Motor neuron (in vitro differentiated cells): ENCODE measurements around the gene MORC4. TPM values are rescaled to one million over a fixed set of nuclear protein-coding genes. Genes with fewer than 3 reads are reported as not detected.

Experiments used
- ATAC-seq, 8 experiments: fragments of 200-7000 bp; cut with Tn5 transposase; replicated peaks in 6 of 8; 2 replicates each; pipeline ENCODE4 v1.8.0; 2021; ENCODE audit warnings: mild to moderate bottlenecking in 8 of 8, moderate library complexity in 8 of 8
- H3K27ac ChIP-seq, 2 donors: fragments of 250-450 bp; sonication (Bioruptor Pico); 2 replicates each; pipeline ENCODE4 v1.9.0; 2021; ENCODE audit warnings: antibody characterized with exemption in 2 of 2, mild to moderate bottlenecking in 2 of 2, moderate library complexity in 1 of 2
- H3K4me1 ChIP-seq, 2 donors: fragments of 250-450 bp; sonication (Bioruptor Pico); replicated peaks in 1 of 2; 2 replicates each; pipeline ENCODE4 v1.6.1; 2021; ENCODE audit warnings: antibody characterized with exemption in 2 of 2, mild to moderate bottlenecking in 2 of 2, moderate library complexity in 1 of 2
- H3K4me3 ChIP-seq, 5 donors: fragments of 250-450 bp; sonication (Bioruptor Pico); 2 replicates each; pipeline ENCODE4 v1.9.0; 2021; ENCODE audit warnings: antibody characterized with exemption in 5 of 5, mild to moderate bottlenecking in 5 of 5, moderate library complexity in 4 of 5
- WGBS, 10 experiments: fragments of 450-650 bp; shearing (Covaris generic); methylation state at CpG; one replicate each; pipeline ENCODE4 v1.0.0; 2022; 5-methylcytosine and 5-hydroxymethylcytosine counted together
- in situ Hi-C, 9 experiments: fragments of 400-800 bp; cut with MboI; loops; one replicate each; pipeline ENCODE4 v1.15.0; 2021; ENCODE audit warnings: low sequenced_read_pairs in 9 of 9, low pct_unique_long_range_greater_than_20kb in 2 of 9; ENCODE audit not compliant: unreplicated experiment in 9 of 9
- total RNA-seq, 8 experiments: library from RNA; unstranded; fragments of 300-600 nt; gene quantifications; 2 replicates each; pipeline versions ENCODE4 v1.2.3 to v1.2.4, GENCODE V29; 2022

MORC4 gene
- total RNA-seq: 10 to 100 TPM in 1 of 8 experiments, 1 to 10 TPM in 7; 4.2 to 16.3 (median 4.9) TPM

- WGBS, 10 experiments: 33% methylated on average over 1 of the region's 42 CpGs; no CpG with 5 or more reads in 9 of the 10 experiments
- H3K27ac ChIP-seq: peak within 1 kb of the TSS in 1 of 2 donors; percentile 12
- in situ Hi-C loops: no loop called here
Observed at GRCh38 chrX:107000013-107000515, at the start of gene MORC4. Gene MORC4, minus strand, starts transcription at chrX:107000212. Its CDS starts 243 bp downstream, at chrX:106999969.

GRCh38 chrX:107047622-107048021 lies 47.6 kb upstream of the MORC4 start:
- Histone ChIP-seq H3K4me3 (no peak overlapping the region), H3K4me1 (no peaks in the 10 kb centered on the region), H3K27ac (no peak overlapping the region)
- in situ Hi-C loops: no loop called here
- no peak for ATAC-seq
- WGBS, 10 experiments: 0 to 88% (median 9%) methylated on average over 1 of the region's 1 CpG; no CpG with 5 or more reads in 4 of the 10 experiments

More at GRCh38 chrX:107000013-107000515, at the start of gene MORC4:
- ATAC-seq: peak; percentile 85 to 95 (median 94)
- Histone ChIP-seq H3K4me3 (peak within 1 kb of the TSS; percentile 45 to 65 (median 53)), H3K4me1 (peaks cover 0 to 4% of the 10 kb centered on the region in 2 donors)

GRCh38 chrX:107029752-107030151 lies 29.7 kb upstream of the MORC4 start:
- Histone ChIP-seq H3K27ac (no peak overlapping the region), H3K4me3 (no peak overlapping the region), H3K4me1 (no peaks in the 10 kb centered on the region)
- no peak for ATAC-seq
- in situ Hi-C loops: no loop called here
- 0 to 40% (median 40%) methylated on average over 1 of the region's 1 CpG; no CpG with 5 or more reads in 7 of the 10 experiments for WGBS, 10 experiments

- 0 to 83% (median 17%) methylated on average over 1 to 2 of the region's 2 CpGs; no CpG with 5 or more reads in 4 of the 10 experiments for WGBS, 10 experiments
- in situ Hi-C loops: no loop called here
- no peak overlapping the region for H3K27ac ChIP-seq
- ATAC-seq: peak in 5 of 8 experiments; percentile 28 to 58 (median 43)
- H3K4me1 ChIP-seq: no peaks in the 10 kb centered on the region
- H3K4me3 ChIP-seq: no peak overlapping the region
Observed at GRCh38 chrX:107025545-107025944, 25.5 kb upstream of the MORC4 start.

DNA sequence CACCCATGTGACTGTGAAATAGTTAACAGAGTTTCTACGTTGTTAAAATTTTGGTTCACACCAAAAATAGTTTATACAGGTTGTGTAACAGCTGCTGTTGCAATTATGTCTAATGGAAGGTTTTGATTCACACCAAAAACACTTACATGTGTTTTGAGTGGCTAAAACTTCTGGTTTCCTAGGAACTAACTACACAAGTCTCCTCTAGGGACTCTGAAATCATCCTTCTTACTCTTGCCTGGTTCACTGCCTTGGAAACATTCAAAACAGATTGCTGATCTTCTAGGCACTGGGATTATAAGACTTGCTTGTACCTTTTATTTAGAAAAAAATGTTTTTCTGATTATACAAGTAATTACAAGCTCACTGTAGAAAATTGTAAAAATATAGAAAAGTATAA lies 14.9 kb upstream of the MORC4 start:
- no peaks in the 10 kb centered on the region for H3K4me1 ChIP-seq
- 40 to 80% methylated on average over 1 of the region's 1 CpG; no CpG with 5 or more reads in 8 of the 10 experiments for WGBS, 10 experiments
- no peak overlapping the region for H3K27ac ChIP-seq
- ATAC-seq: no peak
- in situ Hi-C loops: no loop called here
- H3K4me3 ChIP-seq: no peak overlapping the region

DNA sequence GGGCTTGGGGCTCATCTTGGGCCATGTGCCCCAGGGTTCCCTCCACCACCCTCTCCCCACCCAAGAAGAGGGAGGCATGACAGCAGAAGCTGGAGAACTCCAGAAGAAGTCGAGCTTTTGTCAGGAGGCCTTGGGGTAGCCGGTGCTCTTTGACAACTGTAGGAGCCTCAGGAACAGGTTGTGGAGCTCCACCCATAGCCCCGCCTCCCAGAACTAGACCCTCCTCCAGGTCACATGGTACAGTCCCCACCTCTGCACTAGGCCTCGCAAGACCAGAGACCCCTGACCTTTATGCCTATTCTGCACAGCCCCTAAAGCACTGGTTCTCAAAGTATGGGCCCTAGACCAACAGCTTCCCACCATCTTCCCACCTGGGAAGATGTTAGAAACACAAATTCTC lies 8.0 kb upstream of the MORC4 start:
- Histone ChIP-seq H3K4me3 (no peak overlapping the region), H3K27ac (no peak overlapping the region), H3K4me1 (no peaks in the 10 kb centered on the region)
- in situ Hi-C loops: no loop called here
- ATAC-seq: no peak
- WGBS, 10 experiments: 39% methylated on average over 2 of the region's 4 CpGs; no CpG with 5 or more reads in 9 of the 10 experiments

- WGBS, 10 experiments: 0 to 45% methylated on average over 1 to 6 of the region's 88 CpGs; no CpG with 5 or more reads in 8 of the 10 experiments
- H3K27ac ChIP-seq: peak overlapping the region in 1 of 2 donors; percentile 12
- in situ Hi-C loops: no loop called here
- ATAC-seq: peak; percentile 32 to 59 (median 48)
- peak overlapping the region; percentile 45 to 65 (median 53) for H3K4me3 ChIP-seq
- H3K4me1 ChIP-seq: peaks cover 0 to 4% of the 10 kb centered on the region in 2 donors
Observed at GRCh38 chrX:106999002-106999975, 723 bp downstream of the MORC4 start.

GRCh38 chrX:106997611-106998010 lies 2.4 kb downstream of the MORC4 start:
- WGBS, 10 experiments: 45 to 100% (median 60%) methylated on average over 1 to 3 of the region's 3 CpGs; no CpG with 5 or more reads in 3 of the 10 experiments
- H3K27ac ChIP-seq: no peak overlapping the region
- ATAC-seq: no peak
- in situ Hi-C loops: no loop called here
- H3K4me1 ChIP-seq: peaks cover 0 to 4% of the 10 kb centered on the region in 2 donors
- H3K4me3 ChIP-seq: no peak overlapping the region

GRCh38 chrX:106995678-106996077 lies 4.3 kb downstream of the MORC4 start:
- in situ Hi-C loops: no loop called here
- H3K4me1 ChIP-seq: peaks cover 0 to 4% of the 10 kb centered on the region in 2 donors
- H3K27ac ChIP-seq: no peak overlapping the region
- WGBS, 10 experiments: 53 to 100% (median 67%) methylated on average over 1 of the region's 2 CpGs; no CpG with 5 or more reads in 6 of the 10 experiments
- no peak overlapping the region for H3K4me3 ChIP-seq
- no peak for ATAC-seq

DNA sequence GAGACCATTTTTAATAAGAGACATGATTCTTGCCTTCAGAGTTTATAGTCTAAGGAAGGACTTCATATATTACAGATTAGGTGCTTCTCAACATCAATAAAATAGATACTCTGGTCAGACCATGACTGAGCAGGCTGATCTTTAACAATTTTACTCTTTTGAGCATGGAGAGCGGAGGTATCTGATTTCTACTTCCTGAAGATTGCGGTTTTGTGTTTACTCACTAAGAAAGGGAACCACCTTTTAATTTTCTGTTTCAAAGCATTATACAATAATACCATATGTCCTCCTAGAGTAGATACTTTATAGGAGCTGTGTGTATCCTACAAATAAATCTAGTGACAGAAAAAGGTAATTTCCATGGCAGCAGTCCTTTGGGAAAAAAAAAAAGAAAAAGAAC lies 12.5 kb downstream of the MORC4 start:
- Histone ChIP-seq H3K4me1 (no peaks in the 10 kb centered on the region), H3K27ac (no peak overlapping the region), H3K4me3 (no peak overlapping the region)
- 60 to 100% (median 100%) methylated on average over 1 to 2 of the region's 2 CpGs; no CpG with 5 or more reads in 4 of the 10 experiments for WGBS, 10 experiments
- no peak for ATAC-seq
- in situ Hi-C loops: no loop called here

GRCh38 chrX:106980952-106981626 lies 18.9 kb downstream of the MORC4 start:
- no peak overlapping the region for H3K27ac ChIP-seq
- in situ Hi-C loops: no loop called here
- 40 to 100% (median 61%) methylated on average over 1 to 6 of the region's 6 CpGs; no CpG with 5 or more reads in 4 of the 10 experiments for WGBS, 10 experiments
- no peaks in the 10 kb centered on the region for H3K4me1 ChIP-seq
- no peak for ATAC-seq
- H3K4me3 ChIP-seq: no peak overlapping the region

GRCh38 chrX:106976416-106976815 lies 23.6 kb downstream of the MORC4 start:
- Histone ChIP-seq H3K4me1 (no peaks in the 10 kb centered on the region), H3K4me3 (no peak overlapping the region), H3K27ac (no peak overlapping the region)
- WGBS, 10 experiments: 33 to 100% (median 69%) methylated on average over 1 to 3 of the region's 3 CpGs; no CpG with 5 or more reads in 4 of the 10 experiments
- in situ Hi-C loops: no loop called here
- no peak for ATAC-seq
